Spleen (tissue), 11 donors: ENCODE measurements around the gene GJC1. TPM values are rescaled to one million over a fixed set of nuclear protein-coding genes. Genes with fewer than 3 reads are reported as not detected.

Experiments used
- DNase-seq: peaks from one replicate; pipeline ENCODE4 v3.0.0-alpha.2; 2020
- H3K27ac ChIP-seq, 8 donors: fragments of 200-600 bp; sonication (generic) in 7 of 8; 1 replicate in 4 of 8; 2 replicates in 4 of 8; pipeline versions ENCODE4 v1.5.0 to v1.8.0; 2016 to 2021; ENCODE audit warnings: inconsistent platforms in 4 of 8, mild to moderate bottlenecking in 4 of 8, moderate library complexity in 1 of 8
- H3K27me3 ChIP-seq, 7 donors: fragments of 200-600 bp; sonication (generic) in 6 of 7; replicated peaks in 1 of 7; 1 replicate in 4 of 7; 2 replicates in 3 of 7; pipeline versions ENCODE4 v1.5.0 to v1.8.0; 2016 to 2021; ENCODE audit warnings: inconsistent platforms in 3 of 7, mild to moderate bottlenecking in 1 of 7
- H3K36me3 ChIP-seq, 6 donors: fragments of 200-600 bp; sonication (generic) in 5 of 6; 1 replicate in 4 of 6; 2 replicates in 2 of 6; pipeline versions ENCODE4 v1.5.0 to v1.8.0; 2016 to 2021; ENCODE audit warnings: inconsistent platforms in 2 of 6
- H3K4me1 ChIP-seq, 6 donors: fragments of 200-600 bp; sonication (generic) in 5 of 6; 1 replicate in 3 of 6; 2 replicates in 3 of 6; pipeline versions ENCODE4 v1.5.0 to v1.8.0; 2016 to 2021; ENCODE audit warnings: inconsistent platforms in 3 of 6
- H3K4me3 ChIP-seq, 8 donors: fragments of 200-600 bp; sonication (generic) in 7 of 8; 1 replicate in 4 of 8; 2 replicates in 4 of 8; pipeline versions ENCODE4 v1.5.0 to v1.8.0; 2016 to 2021; ENCODE audit warnings: inconsistent platforms in 4 of 8, mild to moderate bottlenecking in 4 of 8, moderate library complexity in 2 of 8
- H3K9me3 ChIP-seq, 8 donors: fragments of 200-600 bp; sonication (generic) in 7 of 8; 1 replicate in 4 of 8; 2 replicates in 4 of 8; pipeline versions ENCODE4 v1.5.0 to v1.8.0; 2016 to 2021; ENCODE audit warnings: inconsistent platforms in 4 of 8
- POLR2A ChIP-seq, 3 donors: fragments of 450-650 bp; IDR thresholded peaks; one replicate each; pipeline ENCODE4 v1.5.1; 2017; ENCODE audit warnings: antibody characterized with exemption in 3 of 3, mild to moderate bottlenecking in 1 of 3
- POLR2AphosphoS5 ChIP-seq, 3 donors: sonication (generic); formaldehyde crosslinking; IDR thresholded peaks; one replicate each; pipeline ENCODE4 v1.5.1; 2017; ENCODE audit warnings: antibody characterized with exemption in 3 of 3
- WGBS, 5 donors: extraction: QIAGEN DNeasy Blood & Tissue Kit in 3 of 5; methylation state at CpG; one replicate each; pipeline versions ENCODE4 v1.1.5 to v1.1.7; 2013 to 2018; 5-methylcytosine and 5-hydroxymethylcytosine counted together
- intact Hi-C: fragments of 100-400 bp; cut with DNase I; formaldehyde crosslinking; loops from one replicate; pipeline ENCODE4 v1.15.0; 2023; ENCODE audit warnings: low total_unique reads
- polyA plus RNA-seq, 3 donors: library from polyadenylated mRNA; stranded (reverse); fragments of 200-250 nt; gene quantifications; one replicate each; pipeline ENCODE4 v1.2.1, GENCODE V29; 2013
- total RNA-seq, 7 donors: library from RNA; depleted of rRNA in 3 of 7; stranded (reverse); fragments of >200 nt in 3 of 7; fragmentation: NEBNext Ultra II Directional in 4 of 7; extraction: Animal tissue kit (Norgen Biotek cat#: 25700) in 4 of 7; gene quantifications; one replicate each; pipeline versions ENCODE4 v1.1.0 to v1.2.1, GENCODE V29; 2016 to 2021
- TF ChIP-seq, protein P1 (sequence below), 11 experiments: fragments of 200-600 bp in 7 of 11; fragments of 450-650 bp in 4 of 11; sonication (generic) in 4 of 11; IDR thresholded peaks in 8 of 11; conservative IDR thresholded peaks in 3 of 11; 1 replicate in 7 of 11; 2 replicates in 4 of 11; pipeline versions ENCODE4 v1.4.0 to v1.8.0; 2016 to 2021; ENCODE audit warnings: antibody characterized with exemption in 11 of 11, inconsistent platforms in 4 of 11, mild to moderate bottlenecking in 1 of 11
- donor health status: healthy with polysubstance abuse.
- donor health status: DM: no; HTN: no; CAD: no; lungs with moderate emphysema.
- donor health status: DM: no; HTN: no; CAD: no.
- donor health status: Bipolar disorder and iron deficiency.
- donor health status: healthy.
- donor health status: DM: no; HTN: no; CAD: no.
- donor health status: DM: yes; HTN: yes; CAD: no.

The GJC1 gene
- total and polyA plus RNA-seq, 10 donors = 0.41 to 1.8 (median 0.83) TPM

DNA sequence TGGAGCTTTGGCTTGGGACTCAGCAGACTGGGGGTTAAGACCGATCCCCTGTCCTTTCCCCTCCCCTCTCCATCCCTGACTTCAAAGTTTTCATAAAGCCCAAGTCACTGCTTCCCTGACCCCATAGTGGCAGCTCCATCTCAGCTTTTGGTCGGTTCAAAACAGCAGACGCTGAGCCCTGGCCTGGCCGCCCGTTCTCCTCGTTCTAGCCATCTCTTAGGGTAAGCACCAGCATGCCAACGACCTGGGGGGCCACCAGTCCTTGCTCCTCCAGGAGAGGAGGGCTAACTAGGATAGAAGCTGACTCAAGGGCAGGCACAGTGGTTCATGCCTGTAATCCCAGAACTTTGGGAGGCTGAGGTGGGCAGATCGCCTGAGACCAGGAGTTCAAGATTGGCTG, 16.1 kb upstream of the GJC1 start:
- no peaks in the 10 kb centered on the region for H3K27me3 ChIP-seq
- no peak overlapping the region for H3K4me3 ChIP-seq
- DNase-seq = no peak
- intact Hi-C loops = no loop called here
- no peaks in the 10 kb centered on the region for H3K4me1 ChIP-seq
- 80 to 89% (median 86%) methylated on average over 8 of the region's 8 CpGs for WGBS, 5 donors
- peaks cover 0 to 24% (median 16%) of the 10 kb centered on the region in 6 donors for H3K36me3 ChIP-seq
- TF ChIP-seq POLR2AphosphoS5 (IDR thresholded peaks at IDR 0.05) (no peak), POLR2A (IDR thresholded peaks at IDR 0.05) (no peak)
- TF ChIP-seq, protein P1, sequence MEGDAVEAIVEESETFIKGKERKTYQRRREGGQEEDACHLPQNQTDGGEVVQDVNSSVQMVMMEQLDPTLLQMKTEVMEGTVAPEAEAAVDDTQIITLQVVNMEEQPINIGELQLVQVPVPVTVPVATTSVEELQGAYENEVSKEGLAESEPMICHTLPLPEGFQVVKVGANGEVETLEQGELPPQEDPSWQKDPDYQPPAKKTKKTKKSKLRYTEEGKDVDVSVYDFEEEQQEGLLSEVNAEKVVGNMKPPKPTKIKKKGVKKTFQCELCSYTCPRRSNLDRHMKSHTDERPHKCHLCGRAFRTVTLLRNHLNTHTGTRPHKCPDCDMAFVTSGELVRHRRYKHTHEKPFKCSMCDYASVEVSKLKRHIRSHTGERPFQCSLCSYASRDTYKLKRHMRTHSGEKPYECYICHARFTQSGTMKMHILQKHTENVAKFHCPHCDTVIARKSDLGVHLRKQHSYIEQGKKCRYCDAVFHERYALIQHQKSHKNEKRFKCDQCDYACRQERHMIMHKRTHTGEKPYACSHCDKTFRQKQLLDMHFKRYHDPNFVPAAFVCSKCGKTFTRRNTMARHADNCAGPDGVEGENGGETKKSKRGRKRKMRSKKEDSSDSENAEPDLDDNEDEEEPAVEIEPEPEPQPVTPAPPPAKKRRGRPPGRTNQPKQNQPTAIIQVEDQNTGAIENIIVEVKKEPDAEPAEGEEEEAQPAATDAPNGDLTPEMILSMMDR (IDR thresholded peaks at IDR 0.05 in 8 of 11, conservative IDR thresholded peaks at IDR 0.05 in 3 of 11) = no peak
- no peaks in the 10 kb centered on the region for H3K9me3 ChIP-seq
- H3K27ac ChIP-seq = no peak overlapping the region

DNA sequence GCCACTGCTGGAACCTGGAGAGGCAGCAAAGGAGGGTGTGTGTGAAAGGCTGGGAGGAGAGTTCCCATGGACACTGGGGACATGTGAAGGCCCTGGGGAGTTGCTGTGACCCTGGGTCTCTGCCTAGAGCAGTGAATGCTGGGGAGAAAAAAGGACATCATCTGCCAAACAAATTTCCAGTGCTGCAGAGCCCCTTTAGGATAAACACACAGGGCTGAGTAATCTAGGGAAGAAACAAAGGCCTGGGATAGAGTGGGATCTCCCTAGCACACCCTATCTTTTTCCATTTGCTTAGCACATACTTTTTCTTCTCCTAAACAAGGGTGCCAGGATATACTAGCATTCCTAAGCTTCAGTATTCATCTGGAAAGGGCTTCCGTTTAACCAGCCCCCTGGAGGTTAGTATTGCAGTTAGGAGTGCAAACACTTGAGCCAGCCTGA, 14.3 kb upstream of the GJC1 start:
- DNase-seq = peak; percentile 1
- WGBS, 5 donors = 65 to 86% (median 83%) methylated on average over 1 of the region's 1 CpG
- H3K4me3 ChIP-seq = no peak overlapping the region
- peaks cover 0 to 6% (median 0%) of the 10 kb centered on the region in 6 donors for H3K36me3 ChIP-seq
- H3K27me3 ChIP-seq = no peaks in the 10 kb centered on the region
- no peak overlapping the region for H3K27ac ChIP-seq
- no peaks in the 10 kb centered on the region for H3K9me3 ChIP-seq
- TF ChIP-seq POLR2A (IDR thresholded peaks at IDR 0.05) (no peak), POLR2AphosphoS5 (IDR thresholded peaks at IDR 0.05) (no peak)
- TF ChIP-seq, protein P1 (IDR thresholded peaks at IDR 0.05 in 8 of 11, conservative IDR thresholded peaks at IDR 0.05 in 3 of 11) = no peak
- H3K4me1 ChIP-seq = no peaks in the 10 kb centered on the region
- intact Hi-C loops = no loop called here

DNA sequence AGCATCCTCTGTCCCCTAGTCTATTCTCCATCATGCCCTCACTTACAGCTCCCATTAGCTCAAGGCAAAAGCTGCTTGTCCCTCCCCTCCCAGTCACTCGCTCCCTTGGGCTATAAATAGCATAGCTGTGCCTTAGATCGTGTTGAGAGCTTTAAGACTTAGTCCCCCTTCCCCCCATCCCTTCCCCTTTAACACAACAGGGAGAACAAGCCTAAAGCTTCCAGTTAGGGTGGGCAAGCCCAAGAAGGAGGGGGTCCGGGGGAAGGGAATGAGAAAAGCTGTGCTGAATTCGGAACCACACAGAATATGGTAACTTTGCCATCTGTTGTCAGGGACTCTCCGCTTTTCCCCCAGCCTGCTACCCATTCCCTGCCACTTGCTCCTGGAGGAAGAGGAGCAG, 12.7 kb upstream of the GJC1 start:
- no peak for DNase-seq
- no peak overlapping the region for H3K4me3 ChIP-seq
- no peaks in the 10 kb centered on the region for H3K9me3 ChIP-seq
- 58 to 64% (median 62%) methylated on average over 5 of the region's 5 CpGs for WGBS, 5 donors
- no peaks in the 10 kb centered on the region for H3K4me1 ChIP-seq
- intact Hi-C loops = no loop called here
- TF ChIP-seq POLR2AphosphoS5 (IDR thresholded peaks at IDR 0.05) = no peak
- TF ChIP-seq, protein P1 (IDR thresholded peaks at IDR 0.05 in 8 of 11, conservative IDR thresholded peaks at IDR 0.05 in 3 of 11) = no peak
- TF ChIP-seq POLR2A (IDR thresholded peaks at IDR 0.05) = no peak
- H3K27ac ChIP-seq = no peak overlapping the region
- no peaks in the 10 kb centered on the region for H3K27me3 ChIP-seq
- no peaks in the 10 kb centered on the region for H3K36me3 ChIP-seq

DNA sequence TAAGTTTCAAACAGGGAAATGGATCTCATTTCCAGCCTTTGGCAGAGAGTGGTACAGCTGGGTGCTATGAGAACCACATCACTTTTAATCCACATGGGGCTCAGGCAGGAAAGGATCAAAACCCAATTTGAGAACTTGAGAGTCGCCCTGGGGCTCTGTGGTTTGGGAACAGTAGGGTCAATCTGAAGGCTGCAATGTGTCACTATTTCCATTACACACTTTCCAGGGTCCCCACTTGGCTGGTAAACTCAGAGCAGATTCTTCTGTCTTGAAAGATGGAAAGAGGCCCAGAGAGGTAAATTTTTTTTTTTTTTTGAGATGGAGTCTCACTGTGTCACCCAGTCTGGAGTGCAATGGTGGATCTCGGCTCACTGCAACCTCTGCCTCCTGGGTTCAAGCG, 10.8 kb upstream of the GJC1 start:
- intact Hi-C loops = no loop called here
- TF ChIP-seq POLR2AphosphoS5 (IDR thresholded peaks at IDR 0.05) (no peak), POLR2A (IDR thresholded peaks at IDR 0.05) (no peak)
- TF ChIP-seq, protein P1 (IDR thresholded peaks at IDR 0.05 in 8 of 11, conservative IDR thresholded peaks at IDR 0.05 in 3 of 11) = no peak
- Histone ChIP-seq H3K36me3 (no peaks in the 10 kb centered on the region), H3K4me3 (no peak overlapping the region), H3K9me3 (no peaks in the 10 kb centered on the region), H3K4me1 (no peaks in the 10 kb centered on the region), H3K27me3 (peaks cover 0 to 3% (median 0%) of the 10 kb centered on the region in 7 donors), H3K27ac (no peak overlapping the region)
- DNase-seq = no peak
- WGBS, 5 donors = 60 to 80% (median 68%) methylated on average over 3 of the region's 3 CpGs
